Thoracic aorta (tissue), 2 donors: ENCODE results near the gene DYRK1A. TPM values are rescaled to one million over a fixed set of nuclear protein-coding genes. Genes with fewer than 3 reads are reported as not detected.

Experiments
- ATAC-seq: fragments of 150-250 bp; one replicate; pipeline ENCODE4 v1.8.0; 2017; ENCODE audit warnings: low read depth; ENCODE audit not compliant: insufficient number of reproducible peaks, low FRiP score
- DNase-seq: peaks from one replicate; pipeline ENCODE4 v3.0.0-alpha.2; 2020; ENCODE audit warnings: low spot score
- H3K27ac ChIP-seq, 2 donors: fragments of 200-600 bp; sonication (generic); 1 replicate in 1 of 2; 2 replicates in 1 of 2; pipeline ENCODE4 v1.5.1; 2016; ENCODE audit warnings: mild to moderate bottlenecking in 2 of 2, moderate library complexity in 2 of 2
- H3K27me3 ChIP-seq: fragments of 200-600 bp; sonication (generic); replicated peaks from 2 replicates; pipeline ENCODE4 v1.6.0; 2016; ENCODE audit warnings: mild to moderate bottlenecking; ENCODE audit not compliant: insufficient read depth
- H3K36me3 ChIP-seq: fragments of 200-600 bp; sonication (generic); one replicate; pipeline ENCODE4 v1.5.1; 2016
- H3K4me1 ChIP-seq, 2 donors: fragments of 200-600 bp; sonication (generic); 1 replicate in 1 of 2; 2 replicates in 1 of 2; pipeline versions ENCODE4 v1.5.1 to v1.6.0; 2016; ENCODE audit warnings: low read depth in 2 of 2, mild to moderate bottlenecking in 1 of 2; ENCODE audit not compliant: control insufficient read depth in 1 of 2
- H3K4me3 ChIP-seq: fragments of 200-600 bp; sonication (generic); 2 replicates; pipeline ENCODE4 v1.5.1; 2016; ENCODE audit warnings: mild to moderate bottlenecking
- H3K9me3 ChIP-seq: fragments of 200-600 bp; sonication (generic); 2 replicates; pipeline ENCODE4 v1.5.1; 2016
- total RNA-seq, 2 donors: library from RNA; depleted of rRNA; stranded (reverse); fragments of >200 nt; gene quantifications; one replicate each; pipeline versions ENCODE4 v1.1.0 to v1.2.3, GENCODE V29; 2016
- TF ChIP-seq, protein P1 (sequence below): fragments of 200-600 bp; sonication (generic); IDR thresholded peaks from one replicate; pipeline ENCODE4 v1.5.1; 2019; ENCODE audit warnings: antibody characterized with exemption

DYRK1A gene
- total RNA-seq, 2 donors from 2014 or later = 77.2 to 93.8 TPM

DNA sequence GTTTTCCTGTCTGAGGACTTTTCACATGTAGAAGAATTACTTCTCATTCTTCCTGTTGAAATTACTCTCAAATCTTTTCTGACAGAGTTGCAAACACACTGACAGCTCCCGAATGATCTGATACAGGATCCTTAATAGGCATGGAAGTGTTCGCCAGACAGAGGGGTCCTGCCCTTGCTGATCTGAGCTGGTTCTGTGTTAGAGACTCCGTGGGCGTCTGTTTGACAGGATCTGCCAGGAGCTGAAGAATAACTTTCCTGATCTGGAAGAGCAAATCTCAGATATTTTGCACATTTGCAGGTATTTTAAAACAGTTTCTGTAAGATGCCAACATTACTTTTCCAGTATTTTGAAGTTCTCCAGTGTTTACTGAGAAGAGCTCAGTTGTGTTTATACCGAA, 202.3 kb downstream of the DYRK1A start:
- TF ChIP-seq, protein P1, sequence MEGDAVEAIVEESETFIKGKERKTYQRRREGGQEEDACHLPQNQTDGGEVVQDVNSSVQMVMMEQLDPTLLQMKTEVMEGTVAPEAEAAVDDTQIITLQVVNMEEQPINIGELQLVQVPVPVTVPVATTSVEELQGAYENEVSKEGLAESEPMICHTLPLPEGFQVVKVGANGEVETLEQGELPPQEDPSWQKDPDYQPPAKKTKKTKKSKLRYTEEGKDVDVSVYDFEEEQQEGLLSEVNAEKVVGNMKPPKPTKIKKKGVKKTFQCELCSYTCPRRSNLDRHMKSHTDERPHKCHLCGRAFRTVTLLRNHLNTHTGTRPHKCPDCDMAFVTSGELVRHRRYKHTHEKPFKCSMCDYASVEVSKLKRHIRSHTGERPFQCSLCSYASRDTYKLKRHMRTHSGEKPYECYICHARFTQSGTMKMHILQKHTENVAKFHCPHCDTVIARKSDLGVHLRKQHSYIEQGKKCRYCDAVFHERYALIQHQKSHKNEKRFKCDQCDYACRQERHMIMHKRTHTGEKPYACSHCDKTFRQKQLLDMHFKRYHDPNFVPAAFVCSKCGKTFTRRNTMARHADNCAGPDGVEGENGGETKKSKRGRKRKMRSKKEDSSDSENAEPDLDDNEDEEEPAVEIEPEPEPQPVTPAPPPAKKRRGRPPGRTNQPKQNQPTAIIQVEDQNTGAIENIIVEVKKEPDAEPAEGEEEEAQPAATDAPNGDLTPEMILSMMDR = no peak
- no peak for DNase-seq
- Histone ChIP-seq H3K27ac (no peak overlapping the region), H3K9me3 (no peaks in the 10 kb centered on the region), H3K4me1 (peaks cover 3 to 13% of the 10 kb centered on the region in 2 donors), H3K36me3 (no peaks in the 10 kb centered on the region), H3K4me3 (no peak overlapping the region), H3K27me3 (no peaks in the 10 kb centered on the region)
- no peak for ATAC-seq

DNA sequence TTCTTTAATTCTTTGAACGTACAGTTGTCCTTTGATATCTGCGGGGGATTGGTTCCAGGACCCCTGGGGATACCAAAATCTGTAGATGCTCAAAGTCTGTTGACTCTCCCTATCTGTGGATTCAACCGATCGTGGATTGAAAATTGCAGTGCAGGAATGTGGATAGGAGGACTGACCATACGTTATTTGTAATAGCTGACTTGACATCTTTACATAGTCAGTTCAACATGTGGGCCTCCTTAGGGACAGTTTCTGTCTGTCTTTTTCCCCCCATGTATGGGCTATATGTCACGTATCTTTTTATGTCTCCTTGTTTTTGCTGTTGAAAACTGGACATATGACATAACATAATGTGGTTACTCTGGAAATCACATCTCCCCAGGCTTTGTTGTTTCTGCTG, 204.9 kb downstream of the DYRK1A start:
- H3K4me3 ChIP-seq = no peak overlapping the region
- ATAC-seq = no peak
- no peaks in the 10 kb centered on the region for H3K9me3 ChIP-seq
- H3K4me1 ChIP-seq = no peaks in the 10 kb centered on the region
- H3K27ac ChIP-seq = no peak overlapping the region
- no peak for DNase-seq
- no peaks in the 10 kb centered on the region for H3K36me3 ChIP-seq
- H3K27me3 ChIP-seq = no peaks in the 10 kb centered on the region
- TF ChIP-seq, protein P1 = no peak

DNA sequence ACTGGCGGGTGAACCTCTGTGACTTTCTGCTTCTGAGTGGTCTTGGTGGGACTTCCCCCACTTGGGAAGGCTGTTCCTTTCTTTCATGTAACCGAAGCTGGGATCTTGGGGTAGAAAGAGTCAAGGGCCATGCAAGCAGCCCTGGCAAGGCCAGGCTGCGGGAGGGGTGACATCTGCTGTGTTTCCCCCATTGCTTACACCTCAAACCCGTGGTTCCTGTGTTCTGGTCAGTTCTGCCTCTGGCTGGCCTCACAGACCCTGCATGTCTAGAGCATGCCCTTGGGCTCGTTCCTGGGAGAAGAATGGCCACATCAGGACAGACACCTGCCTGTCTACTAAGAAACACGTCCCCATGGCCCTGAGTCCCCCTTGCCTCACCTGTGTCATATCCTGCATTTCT, 207.7 kb downstream of the DYRK1A start:
- Histone ChIP-seq H3K36me3 (no peaks in the 10 kb centered on the region), H3K4me3 (no peak overlapping the region), H3K9me3 (peaks cover 9% of the 10 kb centered on the region), H3K27me3 (no peaks in the 10 kb centered on the region), H3K27ac (no peak overlapping the region), H3K4me1 (no peaks in the 10 kb centered on the region)
- TF ChIP-seq, protein P1 = no peak
- ATAC-seq = no peak
- no peak for DNase-seq

DNA sequence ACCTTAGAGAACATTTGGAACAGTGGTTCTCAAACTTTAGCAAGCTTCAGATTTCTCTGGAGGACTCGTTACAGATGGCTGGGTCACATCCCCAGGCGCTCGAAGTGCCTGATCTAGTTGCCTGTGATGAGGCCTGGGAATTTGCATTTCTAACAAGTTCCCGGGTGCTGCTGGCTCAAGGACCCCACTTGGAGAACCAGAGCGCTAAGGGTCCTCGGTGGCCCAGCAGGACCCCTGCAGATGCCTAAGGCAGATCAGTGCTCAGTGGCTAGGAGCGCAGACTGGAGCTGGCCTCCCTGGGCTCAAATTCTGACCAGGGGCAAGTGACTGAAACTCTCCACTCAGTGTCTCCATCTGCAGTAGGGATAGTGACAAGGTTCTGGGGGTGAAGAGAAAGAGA, 208.2 kb downstream of the DYRK1A start:
- Histone ChIP-seq H3K36me3 (no peaks in the 10 kb centered on the region), H3K4me1 (no peaks in the 10 kb centered on the region), H3K4me3 (no peak overlapping the region), H3K27me3 (no peaks in the 10 kb centered on the region), H3K27ac (no peak overlapping the region), H3K9me3 (peaks cover 11% of the 10 kb centered on the region)
- ATAC-seq (no peak), DNase-seq (no peak)
- TF ChIP-seq, protein P1 = no peak

DNA sequence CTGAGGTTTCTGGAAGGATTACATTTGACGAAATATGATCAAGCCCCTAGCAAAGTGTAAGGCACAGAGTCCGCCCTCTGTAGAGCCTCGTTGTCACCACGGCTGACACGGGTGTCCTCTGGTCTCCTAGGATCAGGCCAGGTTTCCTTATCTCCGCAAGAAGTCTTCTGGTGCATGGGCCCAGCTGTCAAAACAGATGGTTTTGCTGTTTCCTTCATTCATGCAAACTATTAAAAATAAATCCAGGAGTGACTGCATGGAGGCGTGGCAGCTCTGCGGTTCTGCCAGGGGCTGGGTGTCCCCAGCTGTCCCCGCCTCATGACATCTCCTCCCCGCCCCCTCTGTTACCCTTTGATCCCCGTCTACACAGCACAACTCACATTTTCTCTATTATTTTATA, 209.0 kb downstream of the DYRK1A start:
- no peak overlapping the region for H3K27ac ChIP-seq
- TF ChIP-seq, protein P1 = no peak
- no peak for DNase-seq
- H3K4me1 ChIP-seq = no peaks in the 10 kb centered on the region
- no peak overlapping the region for H3K4me3 ChIP-seq
- H3K36me3 ChIP-seq = no peaks in the 10 kb centered on the region
- ATAC-seq = no peak
- peaks cover 11% of the 10 kb centered on the region for H3K9me3 ChIP-seq
- no peaks in the 10 kb centered on the region for H3K27me3 ChIP-seq

Other genes starting within 250 kb of the DYRK1A start
- gene VPS26C, start 99.4 kb upstream of the DYRK1A start, total RNA-seq = 100 to 1,000 TPM in 1 of 2 donors, 10 to 100 TPM in 1; 73.5 to 102 TPM